ENCODE results near the gene PLEKHH3.

PLEKHH3 gene

GRCh38 chr17:42675965-42676423 lies 800 bp downstream of the PLEKHH3 start:
- ATAC-seq (ENCODE audit: low read depth) (no peak), DNase-seq (ENCODE audit: low spot score) (no peak)
- Histone ChIP-seq H3K27me3 (ENCODE audit: insufficient read depth, poor library complexity, severe bottlenecking) (no peaks in the 10 kb centered on the region), H3K4me1 (ENCODE audit: insufficient read depth, poor library complexity, severe bottlenecking) (peaks cover 33% of the 10 kb centered on the region), H3K4me3 (ENCODE audit: severe bottlenecking) (peak overlapping the region; percentile 81), H3K36me3 (ENCODE audit: low read depth) (peaks cover 34% of the 10 kb centered on the region), H3K9me3 (ENCODE audit: severe bottlenecking) (no peaks in the 10 kb centered on the region), H3K27ac (ENCODE audit: poor library complexity, severe bottlenecking) (peak overlapping the region; percentile 94)
- no peak for TF ChIP-seq CTCF (IDR thresholded peaks at IDR 0.05; ENCODE audit: poor library complexity, severe bottlenecking)

GRCh38 chr17:42675348-42675964 lies 1.3 kb downstream of the PLEKHH3 start:
- H3K9me3 ChIP-seq (ENCODE audit: severe bottlenecking) = no peaks in the 10 kb centered on the region
- H3K4me1 ChIP-seq (ENCODE audit: insufficient read depth, poor library complexity, severe bottlenecking) = peaks cover 30% of the 10 kb centered on the region
- ATAC-seq (ENCODE audit: low read depth) (no peak), DNase-seq (ENCODE audit: low spot score) (no peak)
- H3K27ac ChIP-seq (ENCODE audit: poor library complexity, severe bottlenecking) = peak overlapping the region; percentile 94
- peak overlapping the region; percentile 81 for H3K4me3 ChIP-seq (ENCODE audit: severe bottlenecking)
- no peak for TF ChIP-seq CTCF (IDR thresholded peaks at IDR 0.05; ENCODE audit: poor library complexity, severe bottlenecking)
- no peaks in the 10 kb centered on the region for H3K27me3 ChIP-seq (ENCODE audit: insufficient read depth, poor library complexity, severe bottlenecking)
- peaks cover 40% of the 10 kb centered on the region for H3K36me3 ChIP-seq (ENCODE audit: low read depth)

- peaks cover 24% of the 10 kb centered on the region for H3K4me1 ChIP-seq (ENCODE audit: insufficient read depth, poor library complexity, severe bottlenecking)
- no peaks in the 10 kb centered on the region for H3K9me3 ChIP-seq (ENCODE audit: severe bottlenecking)
- no peak; the same call in 2 of the 3 replicates for ATAC-seq (ENCODE audit: low read depth)
- TF ChIP-seq CTCF (IDR thresholded peaks at IDR 0.05; ENCODE audit: poor library complexity, severe bottlenecking) = no peak
- H3K27me3 ChIP-seq (ENCODE audit: insufficient read depth, poor library complexity, severe bottlenecking) = no peaks in the 10 kb centered on the region
- DNase-seq (ENCODE audit: low spot score) = no peak
- peak overlapping the region; percentile 81 for H3K4me3 ChIP-seq (ENCODE audit: severe bottlenecking)
- peak overlapping the region; percentile 94 for H3K27ac ChIP-seq (ENCODE audit: poor library complexity, severe bottlenecking)
- peaks cover 42% of the 10 kb centered on the region for H3K36me3 ChIP-seq (ENCODE audit: low read depth)
Measured at GRCh38 chr17:42674755-42675347, 1.9 kb downstream of the PLEKHH3 start.

GRCh38 chr17:42673885-42674754 lies 2.7 kb downstream of the PLEKHH3 start:
- peaks cover 25% of the 10 kb centered on the region for H3K4me1 ChIP-seq (ENCODE audit: insufficient read depth, poor library complexity, severe bottlenecking)

More at GRCh38 chr17:42673885-42674754, 2.7 kb downstream of the PLEKHH3 start:
- Histone ChIP-seq H3K27me3 (ENCODE audit: insufficient read depth, poor library complexity, severe bottlenecking) (no peaks in the 10 kb centered on the region), H3K4me3 (ENCODE audit: severe bottlenecking) (peak overlapping the region; percentile 81), H3K9me3 (ENCODE audit: severe bottlenecking) (no peaks in the 10 kb centered on the region), H3K27ac (ENCODE audit: poor library complexity, severe bottlenecking) (peak overlapping the region; percentile 94), H3K36me3 (ENCODE audit: low read depth) (peaks cover 49% of the 10 kb centered on the region)
- ATAC-seq (ENCODE audit: low read depth) (no peak; the same call in 2 of the 3 replicates), DNase-seq (ENCODE audit: low spot score) (no peak)
- TF ChIP-seq CTCF (IDR thresholded peaks at IDR 0.05; ENCODE audit: poor library complexity, severe bottlenecking) = peak; percentile 49
